Effector CD4-positive, alpha-beta T cell (primary cell): ENCODE measurements around the gene DNAH8.

Experiments used
- DNase-seq: peaks from one replicate; pipeline ENCODE4 v3.0.0-alpha.2; 2020

Gene DNAH8

GRCh38 chr6:38797391-38797790 is 82.3 kb downstream of the DNAH8 start:
- DNase-seq = no peak

GRCh38 chr6:38799529-38800184 is 84.5 kb downstream of the DNAH8 start:
- DNase-seq = no peak

DNA sequence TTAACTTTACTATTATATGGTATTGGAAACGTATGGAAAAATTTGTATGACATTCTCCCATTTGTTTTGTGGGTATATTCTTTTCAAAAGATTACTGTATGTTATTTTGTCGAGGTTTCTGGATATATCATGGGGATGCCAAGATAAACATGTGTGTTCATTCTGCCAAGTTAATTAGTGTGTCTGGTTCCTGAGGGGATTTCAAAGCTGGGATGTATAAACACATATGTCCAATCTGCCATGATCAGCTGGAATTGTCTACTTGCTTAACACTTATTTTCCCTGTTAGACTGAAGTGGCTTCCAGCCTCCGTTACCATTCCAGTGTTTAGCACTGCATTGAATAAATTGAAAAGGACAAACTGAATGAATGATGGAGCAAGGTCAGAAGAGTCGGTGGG is 86.2 kb downstream of the DNAH8 start:
- DNase-seq = no peak

- DNase-seq = no peak
Measured at GRCh38 chr6:38802497-38802896, 87.4 kb downstream of the DNAH8 start.

GRCh38 chr6:38803129-38803528 is 88.0 kb downstream of the DNAH8 start:
- no peak for DNase-seq

GRCh38 chr6:38804358-38804757 is 89.2 kb downstream of the DNAH8 start:
- DNase-seq = no peak

GRCh38 chr6:38805127-38805655 is 90.1 kb downstream of the DNAH8 start:
- DNase-seq = no peak

GRCh38 chr6:38805692-38806091 is 90.6 kb downstream of the DNAH8 start:
- DNase-seq = no peak

DNA sequence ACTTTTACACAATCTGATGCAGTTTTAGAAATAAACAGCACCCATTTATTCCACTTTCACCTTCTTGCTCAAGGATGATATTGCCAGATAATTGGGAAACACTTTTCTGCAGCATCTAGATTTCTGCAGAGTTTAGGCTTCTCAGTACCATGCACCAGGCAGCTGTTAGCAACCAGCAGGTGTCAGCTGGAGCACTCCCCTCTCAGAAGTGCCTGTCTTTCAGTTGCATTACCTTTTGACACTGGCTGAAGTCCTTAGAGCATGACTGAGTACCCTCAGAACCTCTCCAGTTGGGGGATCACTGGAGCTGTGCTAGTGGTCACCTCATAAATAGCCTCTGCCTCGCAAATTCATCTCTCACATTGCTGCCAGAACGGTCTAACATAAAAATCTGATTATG is 91.2 kb downstream of the DNAH8 start:
- DNase-seq = no peak

- no peak for DNase-seq
Measured at GRCh38 chr6:38806833-38807232, 91.7 kb downstream of the DNAH8 start.

DNA sequence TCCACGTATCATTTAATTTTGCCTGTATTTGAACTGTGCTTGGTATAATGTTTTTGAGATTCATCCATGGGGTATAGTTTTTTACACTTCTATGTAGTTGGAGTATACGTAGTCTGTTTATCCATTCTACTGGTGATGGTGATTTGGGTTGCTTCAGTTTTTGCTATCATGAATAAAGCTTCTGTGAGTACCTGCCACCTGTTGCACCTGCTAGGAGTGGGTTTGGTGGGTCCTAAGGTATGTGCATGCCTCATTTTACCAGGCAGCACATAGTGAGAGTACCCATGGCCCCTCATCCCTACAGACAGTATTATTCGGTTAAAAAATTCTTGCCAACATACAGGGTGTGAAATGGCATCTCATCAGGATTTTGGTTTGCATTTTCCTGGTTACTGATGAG is 92.9 kb downstream of the DNAH8 start:
- DNase-seq = no peak

DNA sequence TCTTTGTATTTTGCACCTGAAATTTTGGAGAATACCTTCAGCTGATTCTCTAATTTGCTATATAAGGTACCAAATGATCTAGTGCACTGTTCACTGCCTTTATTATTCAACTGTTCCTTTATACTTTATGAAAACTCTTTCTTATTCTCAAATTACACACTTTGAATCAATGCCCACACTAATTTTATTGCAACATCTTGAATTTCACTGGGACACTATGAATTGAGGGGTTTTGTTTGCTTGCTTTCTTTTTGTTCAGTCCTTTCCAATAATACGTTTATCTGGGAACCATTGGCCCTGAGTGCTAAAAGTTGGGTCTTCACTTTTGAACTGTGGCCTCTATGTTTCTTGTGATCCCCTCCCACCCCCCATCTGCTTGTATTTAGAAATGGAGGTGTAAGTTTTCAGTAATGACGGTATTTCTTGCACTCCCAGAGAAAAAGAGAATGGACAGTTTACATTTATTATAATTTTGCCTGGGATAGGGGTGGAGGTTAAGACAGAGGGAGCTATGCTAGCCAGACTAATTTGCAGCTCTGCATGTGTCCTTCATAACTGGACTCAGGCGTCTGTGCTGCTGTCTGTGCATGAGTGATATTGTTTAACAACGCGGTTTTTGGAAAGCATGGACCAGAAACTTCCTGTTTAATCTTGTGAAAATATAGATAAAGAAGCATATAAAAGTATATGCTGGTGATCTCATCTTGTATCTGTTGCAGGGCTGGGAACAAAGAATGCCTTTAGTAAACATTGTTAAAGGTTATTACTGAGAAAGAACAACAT is 98.1 kb downstream of the DNAH8 start:
- DNase-seq = no peak

DNA sequence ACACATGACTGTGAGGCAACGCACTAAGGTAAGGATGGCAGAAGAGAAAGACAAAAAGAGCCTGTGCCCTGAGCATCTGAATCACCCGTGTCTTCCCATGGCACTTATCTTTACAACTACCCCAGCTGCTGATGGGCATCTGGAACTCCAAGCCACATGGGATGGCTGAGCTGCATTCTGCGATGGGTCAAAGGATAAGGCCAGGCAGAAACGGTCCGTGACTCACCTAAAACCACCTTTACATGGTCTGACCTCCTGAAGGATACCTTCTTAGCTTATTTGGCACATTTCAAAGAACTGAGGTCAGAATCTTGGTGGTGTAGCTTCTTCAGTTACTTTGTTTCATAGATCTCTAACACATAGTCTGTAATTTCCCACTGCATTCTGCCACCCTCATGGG is 99.7 kb downstream of the DNAH8 start:
- no peak for DNase-seq

DNA sequence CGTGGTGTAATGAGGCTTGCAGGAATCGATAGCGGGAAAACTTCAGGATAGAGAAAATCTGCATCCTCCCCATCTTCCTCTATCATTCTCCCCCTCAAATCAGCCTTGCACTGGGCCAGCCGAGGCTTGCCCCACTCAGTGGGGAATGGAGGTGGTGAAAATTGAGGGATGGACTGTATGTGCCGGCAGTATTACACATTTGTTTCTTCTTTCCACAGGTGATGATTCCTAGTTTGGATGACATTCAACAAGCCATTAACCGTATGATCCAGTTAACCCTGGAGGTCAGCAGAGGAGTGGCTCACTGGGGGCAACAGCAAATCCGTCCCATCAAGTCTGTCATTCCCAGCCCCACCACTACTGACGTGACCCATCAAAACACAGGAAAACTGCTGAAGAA is 100.1 kb downstream of the DNAH8 start:
- DNase-seq = no peak

DNA sequence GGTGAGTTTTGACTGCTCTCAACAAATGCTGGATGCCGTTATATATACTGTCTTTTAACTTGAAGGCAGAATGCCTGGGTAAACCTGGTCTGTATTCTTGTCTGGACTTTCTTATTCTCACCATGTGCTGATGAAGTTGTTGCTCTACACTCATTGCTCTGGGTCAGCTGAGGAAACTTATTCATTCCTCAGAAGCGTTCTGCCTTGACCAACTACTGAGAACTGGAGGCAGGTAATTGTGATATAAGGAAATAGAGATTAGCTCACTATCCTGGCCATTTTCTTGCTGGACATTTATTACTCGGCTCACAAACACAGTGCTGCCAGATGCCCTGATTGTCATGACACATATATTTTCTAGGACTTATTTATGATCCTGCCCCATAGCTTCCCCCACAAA is 103.6 kb downstream of the DNAH8 start:
- no peak for DNase-seq

DNA sequence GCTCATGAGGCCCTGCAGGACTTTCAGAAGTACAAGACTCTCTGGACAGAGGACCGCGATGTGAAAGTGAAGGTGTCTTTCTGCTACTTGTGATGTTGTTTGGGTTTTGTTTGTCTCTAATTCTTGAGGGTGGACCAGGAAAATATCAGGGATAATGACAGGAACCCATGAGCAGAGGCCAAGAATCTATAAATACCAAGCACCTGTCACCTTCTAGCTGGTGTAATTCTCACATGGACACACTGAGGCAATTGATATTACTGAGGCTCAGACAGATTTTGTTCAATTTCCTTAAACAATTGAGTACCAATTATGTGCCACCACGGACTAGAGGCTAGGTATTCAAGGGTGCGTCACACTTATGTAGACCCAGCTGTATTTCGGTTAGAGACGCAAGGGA is 107.9 kb downstream of the DNAH8 start:
- DNase-seq = no peak

- DNase-seq = no peak
Measured at GRCh38 chr6:38824243-38824894, 109.3 kb downstream of the DNAH8 start.

GRCh38 chr6:38827024-38827423 is 111.9 kb downstream of the DNAH8 start:
- DNase-seq = no peak

GRCh38 chr6:38831865-38832264 is 116.8 kb downstream of the DNAH8 start:
- no peak for DNase-seq

DNA sequence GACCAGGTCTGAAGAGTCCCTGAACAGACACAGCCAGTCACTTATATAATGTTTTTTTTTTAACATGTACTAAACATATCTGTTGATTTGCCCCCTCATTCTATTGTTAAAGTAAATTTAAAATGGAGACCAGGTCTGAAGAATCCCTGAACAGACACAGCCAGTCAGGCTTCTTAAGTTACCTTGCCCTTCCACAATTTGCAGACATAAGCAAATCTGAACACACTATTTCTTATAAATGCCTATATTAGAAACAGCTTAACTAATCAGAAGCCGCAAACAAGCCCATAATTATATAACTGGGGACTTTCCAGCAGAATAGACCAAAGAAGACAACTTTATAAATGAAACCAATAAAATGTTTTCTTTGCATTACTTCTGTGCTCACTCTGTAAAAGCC is 118.2 kb downstream of the DNAH8 start:
- DNase-seq = no peak

- DNase-seq = no peak
Measured at GRCh38 chr6:38836585-38836984, 121.5 kb downstream of the DNAH8 start.

GRCh38 chr6:38837101-38837500 is 122.0 kb downstream of the DNAH8 start:
- no peak for DNase-seq

GRCh38 chr6:38843798-38844197 is 128.7 kb downstream of the DNAH8 start:
- no peak for DNase-seq

DNA sequence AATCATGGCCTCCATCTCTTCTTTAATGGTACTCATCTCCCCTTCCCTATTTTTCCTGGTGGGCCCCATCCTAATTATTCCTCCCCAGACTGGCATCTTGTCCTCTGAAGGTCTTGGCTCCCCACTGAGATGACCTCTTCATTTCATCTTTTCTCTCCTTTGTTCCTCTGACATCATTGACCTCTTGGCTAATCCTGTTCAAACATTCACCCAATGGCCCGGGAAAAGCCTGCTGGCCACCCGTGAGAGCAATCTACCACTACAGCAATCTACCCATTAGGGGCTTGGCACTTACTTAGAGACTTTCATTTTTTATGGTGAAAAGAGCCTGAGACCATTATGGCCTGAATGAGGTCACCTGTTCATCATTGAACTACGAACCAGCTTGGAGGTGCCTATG is 130.8 kb downstream of the DNAH8 start:
- DNase-seq = no peak
